WTC11 (cell line): ENCODE data around the gene MRAS. TPM values are rescaled to one million over a fixed set of nuclear protein-coding genes. Genes with fewer than 3 reads are reported as not detected.

Experiments
- ATAC-seq: fragments of 200-7000 bp; cut with Tn5 transposase; 2 replicates; pipeline ENCODE4 v1.10.0; 2021; ENCODE audit warnings: mild to moderate bottlenecking, moderate library complexity
- CTCF ChIA-PET: fragments of 300-600 bp; sonication (Branson Sonifier 250); formaldehyde crosslinking; loops from one replicate; lab custom pipeline; 2021; ENCODE audit warnings: antibody characterized with exemption; lab: Charles Lee
- POLR2A ChIA-PET: fragments of 350-600 bp; sonication (Branson Sonifier 250); formaldehyde crosslinking; loops from one replicate; lab custom pipeline; 2021; ENCODE audit warnings: antibody characterized with exemption; lab: Charles Lee
- DNase-seq: peaks from one replicate; pipeline ENCODE4 v3.0.0; 2021; ENCODE audit warnings: low spot score
- H3K27ac Mint-ChIP-seq: 2 replicates; pipeline ENCODE4 v1.8.0; 2021; ENCODE audit warnings: mixed read lengths
- H3K27me3 Mint-ChIP-seq: 2 replicates; pipeline ENCODE4 v1.8.0; 2021; ENCODE audit warnings: low read depth, mild to moderate bottlenecking, moderate library complexity, mixed read lengths
- H3K36me3 Mint-ChIP-seq: 2 replicates; pipeline ENCODE4 v1.8.0; 2021; ENCODE audit warnings: mixed read lengths
- H3K4me1 Mint-ChIP-seq: 2 replicates; pipeline ENCODE4 v1.8.0; 2022; ENCODE audit warnings: mixed read lengths
- H3K4me3 Mint-ChIP-seq: 2 replicates; pipeline ENCODE4 v1.8.0; 2021; ENCODE audit warnings: mild to moderate bottlenecking, moderate library complexity, mixed read lengths
- H3K9me3 Mint-ChIP-seq: 2 replicates; pipeline ENCODE4 v1.8.0; 2021; ENCODE audit warnings: mixed read lengths
- AFF4 ChIP-seq: sonication (generic); formaldehyde crosslinking; IDR thresholded peaks from 2 replicates; pipeline ENCODE4 v1.8.1; 2023; ENCODE audit warnings: mild to moderate bottlenecking, missing genetic modification reagents, borderline replicate concordance
- CREB1 ChIP-seq: sonication (generic); formaldehyde crosslinking; IDR thresholded peaks from 2 replicates; pipeline ENCODE4 v1.8.0; 2023; ENCODE audit warnings: mild to moderate bottlenecking, missing genetic modification reagents
- E2F5 ChIP-seq: sonication (generic); formaldehyde crosslinking; IDR thresholded peaks from 2 replicates; pipeline ENCODE4 v1.8.1; 2022; ENCODE audit warnings: mild to moderate bottlenecking, moderate library complexity, missing genetic modification reagents
- ERG ChIP-seq: fragments of 250-450 bp; sonication (Bioruptor Pico); IDR thresholded peaks from 2 replicates; pipeline ENCODE4 v1.8.0; 2021; ENCODE audit warnings: mild to moderate bottlenecking
- FOXJ3 ChIP-seq: sonication (generic); formaldehyde crosslinking; IDR thresholded peaks from 2 replicates; pipeline ENCODE4 v1.9.0; 2021; ENCODE audit warnings: missing genetic modification reagents, mild to moderate bottlenecking, borderline replicate concordance
- FOXK1 ChIP-seq: sonication (generic); formaldehyde crosslinking; IDR thresholded peaks from 2 replicates; pipeline ENCODE4 v1.8.0; 2022; ENCODE audit warnings: mild to moderate bottlenecking, moderate library complexity, missing genetic modification reagents
- HMGA2 ChIP-seq: fragments of 250-450 bp; sonication (Bioruptor Pico); IDR thresholded peaks from 2 replicates; pipeline ENCODE4 v1.4.0; 2021; ENCODE audit warnings: mild to moderate bottlenecking, moderate library complexity
- JUN ChIP-seq: sonication (generic); formaldehyde crosslinking; IDR thresholded peaks from 2 replicates; pipeline ENCODE4 v1.8.0; 2023; ENCODE audit warnings: mild to moderate bottlenecking, missing genetic modification reagents
- NFYB ChIP-seq: sonication (generic); formaldehyde crosslinking; conservative IDR thresholded peaks from 2 replicates; pipeline ENCODE4 v1.8.0; 2022; ENCODE audit warnings: low read depth, missing genetic modification reagents
- NR2C2 ChIP-seq: sonication (generic); formaldehyde crosslinking; IDR thresholded peaks from 2 replicates; pipeline ENCODE4 v1.8.0; 2022; ENCODE audit warnings: mild to moderate bottlenecking, missing genetic modification reagents
- PRRX2 ChIP-seq: fragments of 250-450 bp; sonication (Bioruptor Pico); IDR thresholded peaks from 2 replicates; pipeline ENCODE4 v1.8.0; 2021; ENCODE audit warnings: mild to moderate bottlenecking
- RORB ChIP-seq: fragments of 250-450 bp; sonication (Bioruptor Pico); IDR thresholded peaks from 2 replicates; pipeline ENCODE4 v1.9.0; 2021; ENCODE audit warnings: mild to moderate bottlenecking
- SMAD4 ChIP-seq: sonication (generic); formaldehyde crosslinking; IDR thresholded peaks from 2 replicates; pipeline ENCODE4 v1.8.0; 2022; ENCODE audit warnings: mild to moderate bottlenecking, missing genetic modification reagents
- SP1 ChIP-seq: sonication (generic); formaldehyde crosslinking; conservative IDR thresholded peaks from 2 replicates; pipeline ENCODE4 v1.8.1; 2022; ENCODE audit warnings: missing genetic modification reagents
- USF2 ChIP-seq: sonication (generic); formaldehyde crosslinking; IDR thresholded peaks from 2 replicates; pipeline ENCODE4 v1.8.1; 2023; ENCODE audit warnings: mild to moderate bottlenecking, missing genetic modification reagents, moderate library complexity
- ZNF263 ChIP-seq: sonication (generic); formaldehyde crosslinking; IDR thresholded peaks from 2 replicates; pipeline ENCODE4 v1.8.1; 2022; ENCODE audit warnings: low read depth, mild to moderate bottlenecking, moderate library complexity, missing genetic modification reagents
- ZNF396 ChIP-seq: fragments of 250-450 bp; sonication (Bioruptor Pico); IDR thresholded peaks from 2 replicates; pipeline ENCODE4 v1.8.0; 2021; ENCODE audit warnings: mild to moderate bottlenecking, moderate library complexity, borderline replicate concordance
- ZNF423 ChIP-seq: fragments of 250-450 bp; sonication (Bioruptor Pico); IDR thresholded peaks from 2 replicates; pipeline ENCODE4 v2.1.2; 2022; ENCODE audit warnings: mild to moderate bottlenecking, moderate library complexity
- ZNF671 ChIP-seq: fragments of 250-450 bp; sonication (Bioruptor Pico); IDR thresholded peaks from 2 replicates; pipeline ENCODE4 v1.8.0; 2021; ENCODE audit warnings: mild to moderate bottlenecking
- total RNA-seq: library from RNA; stranded (reverse); gene quantifications from 3 replicates; pipeline ENCODE4 v1.2.3, GENCODE V29; 2021

The MRAS gene
- total RNA-seq, 1 experiment from 2014 or later = 14.8 TPM

GRCh38 chr3:138442433-138442832, 94.1 kb downstream of the MRAS start:
- Mint-ChIP-seq H3K27me3 (peaks cover 4% of the 10 kb centered on the region), H3K4me3 (no peak overlapping the region), H3K4me1 (peaks cover 6% of the 10 kb centered on the region), H3K9me3 (no peaks in the 10 kb centered on the region), H3K27ac (no peak overlapping the region), H3K36me3 (no peaks in the 10 kb centered on the region)
- CTCF ChIA-PET = interaction anchor here (2.0 to 3.8 kb wide), 3 partner anchors 8 to 25 kb away, joined by 7 to 10 read pairs (median 8); partner anchors contain the start of gene ESYT3
- no peak for TF ChIP-seq ZNF396 (CRISPR knock-in tag)
- no peak for TF ChIP-seq ZNF423 (CRISPR knock-in tag)
- no peak for TF ChIP-seq SP1 (CRISPR knock-in tag)
- TF ChIP-seq RORB (CRISPR knock-in tag) = no peak
- no peak for TF ChIP-seq NFYB
- no peak for TF ChIP-seq PRRX2
- no peak for TF ChIP-seq CREB1 (CRISPR knock-in tag)
- no peak for TF ChIP-seq USF2
- no peak for TF ChIP-seq ZNF263
- no peak for TF ChIP-seq FOXK1 (CRISPR knock-in tag)
- no peak for TF ChIP-seq JUN (CRISPR knock-in tag)
- no peak for TF ChIP-seq E2F5 (CRISPR knock-in tag)
- TF ChIP-seq HMGA2 (CRISPR knock-in tag) = no peak
- no peak for TF ChIP-seq FOXJ3 (CRISPR knock-in tag)
- POLR2A ChIA-PET = no interaction called here
- DNase-seq = no peak
- peak; percentile 44 for ATAC-seq

- Mint-ChIP-seq H3K9me3 (no peaks in the 10 kb centered on the region), H3K4me1 (peaks cover 6% of the 10 kb centered on the region), H3K27ac (no peak overlapping the region), H3K4me3 (no peak overlapping the region), H3K36me3 (no peaks in the 10 kb centered on the region), H3K27me3 (no peaks in the 10 kb centered on the region; the same call in 1 of the 2 replicates)
- no peak for TF ChIP-seq ZNF423 (CRISPR knock-in tag)
- TF ChIP-seq NR2C2 (CRISPR knock-in tag) = no peak
- CTCF ChIA-PET = interaction anchor here (2.0 to 3.8 kb wide), 2 partner anchors 9 to 25 kb away, joined by 7 to 10 read pairs; partner anchors contain the start of gene ESYT3
- DNase-seq = no peak
- POLR2A ChIA-PET = no interaction called here
- ATAC-seq = no peak
These were observed 94.7 kb downstream of the MRAS start for GRCh38 chr3:138443091-138443490.

GRCh38 chr3:138443521-138444503, 95.4 kb downstream of the MRAS start:
- Mint-ChIP-seq H3K27me3 (no peaks in the 10 kb centered on the region), H3K4me1 (peaks cover 6% of the 10 kb centered on the region), H3K36me3 (no peaks in the 10 kb centered on the region), H3K4me3 (no peak overlapping the region), H3K27ac (no peak overlapping the region), H3K9me3 (no peaks in the 10 kb centered on the region)
- no peak for ATAC-seq
- ChIA-PET POLR2A (interaction anchor here (0.5 kb wide), 1 partner anchor 508 kb away, joined by 3 read pairs; no protein-coding TSS in a partner anchor), CTCF (interaction anchor here (1.4 to 3.8 kb wide), 3 partner anchors 9 to 480 kb away, joined by 5 to 10 read pairs (median 7); partner anchors contain the start of gene ESYT3)
- no peak for DNase-seq
- TF ChIP-seq ZNF671 (no peak), ERG (CRISPR knock-in tag) (no peak), AFF4 (CRISPR knock-in tag) (no peak), SMAD4 (no peak)
